ENCODE results near the gene ABLIM2. TPM values are rescaled to one million over a fixed set of nuclear protein-coding genes. Genes with fewer than 3 reads are reported as not detected.
A peak's percentile ranks its signal among the peaks of the same experiment; 100 is the strongest.

ABLIM2 gene
- total and polyA plus RNA-seq, 2 of the 8 experiments (the other 6 are each of a cell fraction or from before 2014, with no cell fraction given): 2.8 to 3.0 TPM

- POLR2A ChIA-PET (ENCODE audit: partially characterized antibody): no interaction called here
- CTCF ChIA-PET (ENCODE audit: partially characterized antibody): interaction anchor here (1.0 kb wide), 2 partner anchors 16 to 20 kb away, joined by 3 read pairs; no protein-coding TSS in a partner anchor
- H2AFZ ChIP-seq (ENCODE audit: low read length): no peak overlapping the region
- DNase-seq (ENCODE audit: low read depth in 1 of 2, low spot score in 2 of 2) (no peak), FAIRE-seq (no peak)
- no peak overlapping the region; the same call in 1 of the 2 replicates for H3K18ac ChIP-seq (ENCODE audit: extremely low read depth, low read length)
- no peak overlapping the region for H4K5ac ChIP-seq (ENCODE audit: insufficient read length, low read depth, low read length)
- H3K27me3 ChIP-seq (replicated peaks in 1 of 4; ENCODE audit: control insufficient read depth in 3 of 4, extremely low read depth in 1 of 4, insufficient read depth in 3 of 4, low read length in 3 of 4): no peaks in the 10 kb centered on the region
- H3K79me2 ChIP-seq (ENCODE audit: control insufficient read depth in 1 of 2, insufficient read depth in 2 of 2, low read length in 2 of 2): no peaks in the 10 kb centered on the region
- H4K91ac ChIP-seq (replicated peaks; ENCODE audit: insufficient read length, low read length): no peak overlapping the region
- H3K79me1 ChIP-seq (ENCODE audit: low read depth, low read length): no peaks in the 10 kb centered on the region
- no peak overlapping the region for H2BK5ac ChIP-seq (ENCODE audit: low read depth, low read length)
- no peaks in the 10 kb centered on the region for H3K9me3 ChIP-seq (ENCODE audit: insufficient read depth in 2 of 2, low read depth in 1 of 2, low read length in 1 of 2)
- no peak for TF ChIP-seq EGR1 (IDR thresholded peaks at IDR 0.05; ENCODE audit: borderline replicate concordance, low read depth, low read length)
- TF ChIP-seq CREB1 (IDR thresholded peaks at IDR 0.05): no peak
- no peak for TF ChIP-seq CEBPB (IDR thresholded peaks at IDR 0.05; ENCODE audit: low read depth, low read length)
- no peak for TF ChIP-seq ATF2 (IDR thresholded peaks at IDR 0.05; ENCODE audit: low read length)
- TF ChIP-seq RXRA (IDR thresholded peaks at IDR 0.05; ENCODE audit: insufficient read depth, low read depth, low read length): no peak
- TF ChIP-seq TCF12 (IDR thresholded peaks at IDR 0.05; ENCODE audit: low read depth, low read length): no peak
- H2BK120ac ChIP-seq (replicated peaks; ENCODE audit: low read depth, low read length): no peak overlapping the region
- no peaks in the 10 kb centered on the region for H4K20me1 ChIP-seq (replicated peaks in 1 of 2; ENCODE audit: control insufficient read depth in 1 of 2, insufficient read depth in 2 of 2, low read length in 2 of 2)
- WGBS, 2 experiments (ENCODE audit: extremely low coverage in 1 of 2, insufficient coverage in 1 of 2, insufficient read length in 1 of 2, insufficient replicate concordance in 2 of 2, low coverage in 1 of 2, low lambda C conversion rate in 2 of 2, missing lambda C conversion rate in 1 of 2): 79% methylated on average over 10 of the region's 10 CpGs; no CpG with 5 or more reads in 1 of the 2 experiments
- no peak overlapping the region for H3K4me3 ChIP-seq (ENCODE audit: extremely low read depth in 1 of 4, insufficient read depth in 2 of 4, low read depth in 3 of 4, low read length in 4 of 4)
- H3K14ac ChIP-seq (ENCODE audit: insufficient read length): no peak overlapping the region
- no peak overlapping the region for H3K4me2 ChIP-seq (ENCODE audit: insufficient read depth in 1 of 2, low read depth in 2 of 2, low read length in 2 of 2)
- H3K56ac ChIP-seq (replicated peaks; ENCODE audit: insufficient read length, low read depth, low read length): no peak overlapping the region
- H4K8ac ChIP-seq (ENCODE audit: extremely low read depth, insufficient read depth, low read length): no peak overlapping the region
- H2BK20ac ChIP-seq (ENCODE audit: low read length): no peak overlapping the region
- no peak overlapping the region for H3K27ac ChIP-seq (ENCODE audit: low read depth, low read length)
- H2BK12ac ChIP-seq (ENCODE audit: low read depth, low read length): peak overlapping the region; percentile 9; the same call in 1 of the 2 replicates
- H3K4ac ChIP-seq (replicated peaks; ENCODE audit: insufficient read length, low read depth, low read length): no peak overlapping the region
- no peak overlapping the region for H2AK5ac ChIP-seq (ENCODE audit: low read depth, low read length)
- no peak overlapping the region for H3K23ac ChIP-seq (ENCODE audit: insufficient read length)
- no peak overlapping the region for H2BK15ac ChIP-seq (ENCODE audit: low read length)
- H3K9ac ChIP-seq (replicated peaks in 1 of 4; ENCODE audit: extremely low read depth in 1 of 4, low read depth in 3 of 4, low read length in 3 of 4): no peak overlapping the region
- H3K23me2 ChIP-seq (ENCODE audit: low read depth, low read length): no peaks in the 10 kb centered on the region; the same call in 1 of the 2 replicates
- peaks cover 4 to 8% (median 7%) of the 10 kb centered on the region in 4 experiments; a peak in 6 of 7 replicates for H3K4me1 ChIP-seq (replicated peaks in 1 of 4; ENCODE audit: control insufficient read depth in 3 of 4, insufficient read depth in 4 of 4, low read length in 3 of 4)
- H3K36me3 ChIP-seq (ENCODE audit: control insufficient read depth in 2 of 4, insufficient read depth in 4 of 4, low read length in 3 of 4): no peaks in the 10 kb centered on the region
Observed at GRCh38 chr4:8082517-8083055, 76.0 kb downstream of the ABLIM2 start.

All from H1 (cell line).